Adrenal gland (tissue), 12 donors: Measurements from ENCODE around the gene SLC46A3. TPM values are rescaled to one million over a fixed set of nuclear protein-coding genes. Genes with fewer than 3 reads are reported as not detected.

Experiments used
- DNase-seq, 7 donors: peaks; one replicate each; pipeline ENCODE4 v3.0.0-alpha.2; 2019 to 2020
- H3K27ac ChIP-seq, 5 donors: fragments of 200-600 bp; sonication (generic) in 4 of 5; 1 replicate in 3 of 5; 2 replicates in 2 of 5; pipeline versions ENCODE4 v1.5.1 to v1.8.0; 2016 to 2020; ENCODE audit warnings: mild to moderate bottlenecking in 1 of 5
- H3K27me3 ChIP-seq: fragments of 200-600 bp; 2 replicates; pipeline ENCODE4 v1.8.0; 2021
- H3K36me3 ChIP-seq, 2 donors: fragments of 200-600 bp; replicated peaks in 1 of 2; 1 replicate in 1 of 2; 2 replicates in 1 of 2; pipeline versions ENCODE4 v1.5.1 to v1.8.0; 2018 to 2022
- H3K4me1 ChIP-seq, 2 donors: fragments of 200-600 bp; replicated peaks in 1 of 2; 1 replicate in 1 of 2; 2 replicates in 1 of 2; pipeline versions ENCODE4 v1.5.1 to v1.8.0; 2018 to 2021
- H3K4me3 ChIP-seq, 4 donors: fragments of 200-600 bp; sonication (generic) in 3 of 4; one replicate each; pipeline ENCODE4 v1.5.1; 2016 to 2018
- H3K9me3 ChIP-seq, 3 donors: fragments of 200-600 bp; sonication (generic) in 1 of 3; replicated peaks in 1 of 3; 1 replicate in 2 of 3; 2 replicates in 1 of 3; pipeline versions ENCODE4 v1.5.1 to v1.8.0; 2016 to 2021
- CTCF ChIP-seq, 6 experiments: fragments of 450-650 bp in 4 of 6; fragments of 200-600 bp in 2 of 6; sonication (generic) in 1 of 6; IDR thresholded peaks; 1 replicate in 5 of 6; 2 replicates in 1 of 6; pipeline versions ENCODE4 v1.5.1 to v1.8.0; 2016 to 2021; ENCODE audit warnings: antibody characterized with exemption in 6 of 6, mild to moderate bottlenecking in 2 of 6, moderate library complexity in 1 of 6
- POLR2A ChIP-seq, 2 donors: fragments of 450-650 bp; IDR thresholded peaks; one replicate each; pipeline ENCODE4 v1.6.1; 2017; ENCODE audit warnings: antibody characterized with exemption in 2 of 2, mild to moderate bottlenecking in 2 of 2, moderate library complexity in 1 of 2
- WGBS, 4 donors: extraction: QIAGEN DNeasy Blood & Tissue Kit in 2 of 4; methylation state at CpG; one replicate each; pipeline versions ENCODE4 v1.1.5 to v1.1.7; 2013 to 2017; 5-methylcytosine and 5-hydroxymethylcytosine counted together
- intact Hi-C, 2 donors: fragments of 100-400 bp; cut with DNase I; formaldehyde crosslinking; loops; one replicate each; pipeline versions ENCODE4 v1.14.1 to v1.15.0; 2022 to 2023
- polyA plus RNA-seq, 3 donors: library from polyadenylated mRNA; stranded (reverse); fragments of 200-250 nt in 2 of 3; fragments of 350-450 nt in 1 of 3; fragmentation: Illumina TruSeq in 1 of 3; extraction: RNeasy Lipid Tissue Mini Kit (QIAGEN cat#74804) in 1 of 3; gene quantifications; one replicate each; pipeline ENCODE4 v1.2.3, GENCODE V29; 2013 to 2014
- total RNA-seq, 9 donors: library from RNA; depleted of rRNA in 4 of 9; stranded (reverse); fragments of >200 nt in 4 of 9; fragments of 120-200 nt in 1 of 9; fragmentation: NEBNext Ultra II Directional in 1 of 9; extraction: Animal tissue kit (Norgen Biotek cat#: 25700) in 1 of 9; gene quantifications; one replicate each; pipeline versions ENCODE4 v1.1.0 to v1.2.4, GENCODE V29; 2013 to 2023
- donor health status: healthy with polysubstance abuse.
- donor health status: Bipolar disorder and iron deficiency.
- donor health status: DM: yes; HTN: yes; CAD: no.
- donor health status: DM: no; HTN: no; CAD: no.
- donor health status: DM: no; HTN: no; CAD: no.
- donor health status: DM: yes; HTN: yes; CAD: no.

The SLC46A3 gene
- total and polyA plus RNA-seq, 12 donors = 10.1 to 87.4 (median 32.6) TPM

DNA sequence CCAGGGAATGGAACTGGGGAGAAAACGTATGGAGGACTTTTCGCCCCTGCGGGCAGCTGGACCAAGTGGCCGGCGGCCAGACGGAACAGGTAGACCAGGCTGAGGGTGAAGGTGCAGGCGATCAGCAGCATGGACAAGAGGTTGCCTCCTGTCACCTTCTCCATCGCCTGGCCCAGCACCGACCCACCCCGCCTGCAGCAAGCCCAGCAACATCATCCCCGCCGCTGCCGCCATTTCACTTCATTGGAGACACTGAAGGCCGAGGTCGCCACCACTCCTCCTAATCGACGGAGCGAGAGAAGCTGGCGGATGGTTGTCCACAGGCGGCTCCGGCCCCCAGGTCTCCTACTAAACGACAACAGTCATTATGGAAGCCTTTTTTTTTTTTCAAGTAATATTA, 5.0 kb upstream of the SLC46A3 start:
- Histone ChIP-seq H3K4me3 (no peak overlapping the region), H3K9me3 (no peaks in the 10 kb centered on the region), H3K27me3 (no peaks in the 10 kb centered on the region), H3K27ac (no peak overlapping the region), H3K36me3 (no peaks in the 10 kb centered on the region), H3K4me1 (peaks cover 7 to 10% of the 10 kb centered on the region in 2 donors)
- no peak for DNase-seq
- intact Hi-C loops = no loop called here
- whole genome bisulfite sequencing, 4 donors = 93 to 97% (median 96%) methylated on average over 20 to 22 of the region's 22 CpGs
- TF ChIP-seq CTCF (IDR thresholded peaks at IDR 0.05) = no peak
- TF ChIP-seq POLR2A (IDR thresholded peaks at IDR 0.05) = no peak

GRCh38 chr13:28719227-28720055, 671 bp upstream of the SLC46A3 start:
- peaks cover 7 to 28% of the 10 kb centered on the region in 2 donors for H3K4me1 ChIP-seq
- H3K4me3 ChIP-seq = peak overlapping the region in 2 of 4 donors; percentile 39 to 93
- intact Hi-C loops = loop anchor here in 1 of 2 donors (10.0 kb wide), 1 partner anchor 75 kb away; no protein-coding TSS in a partner anchor
- H3K36me3 ChIP-seq = no peaks in the 10 kb centered on the region
- H3K9me3 ChIP-seq = no peaks in the 10 kb centered on the region
- H3K27me3 ChIP-seq = no peaks in the 10 kb centered on the region
- peak overlapping the region in 4 of 5 donors; percentile 40 to 100 (median 85) for H3K27ac ChIP-seq
- TF ChIP-seq POLR2A (IDR thresholded peaks at IDR 0.05) (no peak), CTCF (IDR thresholded peaks at IDR 0.05) (no peak)
- no peak for DNase-seq
- 34 to 41% (median 35%) methylated on average over 15 of the region's 15 CpGs for WGBS, 4 donors

DNA sequence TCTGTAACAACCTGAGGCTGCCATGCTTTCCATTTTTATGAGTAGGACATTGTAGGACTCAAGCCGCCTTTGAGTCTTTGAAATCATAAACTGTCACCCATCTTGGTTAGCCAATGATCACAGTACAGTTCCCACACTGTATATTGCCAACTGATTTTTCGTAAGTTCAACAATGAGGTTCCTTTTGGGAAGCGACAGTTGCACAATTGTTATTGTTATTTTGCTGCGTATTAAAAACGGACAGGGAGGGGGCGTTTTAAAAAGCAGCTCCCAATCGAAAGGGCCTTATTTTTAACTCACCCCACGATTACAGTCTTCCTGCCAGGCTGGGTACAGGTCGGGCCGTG, 601 bp downstream of the SLC46A3 start:
- Histone ChIP-seq H3K4me1 (peaks cover 7 to 28% of the 10 kb centered on the region in 2 donors), H3K4me3 (peak overlapping the region in 3 of 4 donors; percentile 20 to 93 (median 49)), H3K27ac (peak overlapping the region; percentile 77 to 100 (median 97)), H3K36me3 (no peaks in the 10 kb centered on the region), H3K27me3 (no peaks in the 10 kb centered on the region), H3K9me3 (no peaks in the 10 kb centered on the region)
- WGBS, 4 donors = 3 to 5% (median 4%) methylated on average over 10 of the region's 10 CpGs
- intact Hi-C loops = loop anchor here in 1 of 2 donors (10.0 kb wide), 1 partner anchor 77 kb away; no protein-coding TSS in a partner anchor
- TF ChIP-seq CTCF (IDR thresholded peaks at IDR 0.05) (no peak), POLR2A (IDR thresholded peaks at IDR 0.05) (no peak)
- DNase-seq = no peak

DNA sequence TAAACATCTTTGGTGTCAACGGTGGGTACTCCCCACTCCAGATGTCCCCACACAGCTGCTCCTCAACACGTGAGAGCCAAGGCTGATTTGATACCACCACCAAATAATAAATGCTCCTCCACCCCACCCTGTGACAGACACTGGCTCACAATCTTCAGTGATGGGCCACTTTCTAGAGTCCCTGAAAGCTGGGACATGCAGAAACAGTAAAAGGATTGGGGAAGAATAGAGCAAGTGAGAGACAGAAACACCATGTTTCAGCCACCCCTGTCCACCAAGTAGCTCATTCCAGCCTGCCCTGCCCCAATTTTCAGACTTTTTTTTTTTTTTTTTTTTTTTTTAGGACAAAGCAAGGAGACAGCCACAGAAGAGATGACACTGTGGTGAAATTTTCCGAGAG, 1.6 kb downstream of the SLC46A3 start:
- intact Hi-C loops = loop anchor here in 1 of 2 donors (10.0 kb wide), 1 partner anchor 78 kb away; no protein-coding TSS in a partner anchor
- H3K27ac ChIP-seq = peak overlapping the region in 2 of 5 donors; percentile 48 to 97
- H3K36me3 ChIP-seq = no peaks in the 10 kb centered on the region
- H3K4me1 ChIP-seq = peaks cover 7 to 28% of the 10 kb centered on the region in 2 donors
- H3K4me3 ChIP-seq = no peak overlapping the region
- 70 to 84% (median 76%) methylated on average over 3 of the region's 3 CpGs for WGBS, 4 donors
- no peak for TF ChIP-seq CTCF (IDR thresholded peaks at IDR 0.05)
- H3K27me3 ChIP-seq = no peaks in the 10 kb centered on the region
- DNase-seq = no peak
- H3K9me3 ChIP-seq = no peaks in the 10 kb centered on the region
